Progenitor cell of endocrine pancreas (in vitro differentiated cells): ENCODE results near the gene TAF7L. TPM values are rescaled to one million over a fixed set of nuclear protein-coding genes. Genes with fewer than 3 reads are reported as not detected.

Experiments used
- DNase-seq: peaks from one replicate; pipeline ENCODE4 v3.0.0; 2021; ENCODE audit warnings: low spot score; ENCODE audit not compliant: unreplicated experiment
- H3K27ac Mint-ChIP-seq: 2 replicates; pipeline ENCODE4 v1.8.0; 2021; ENCODE audit warnings: mild to moderate bottlenecking, moderate library complexity, mixed read lengths
- H3K27me3 Mint-ChIP-seq: 2 replicates; pipeline ENCODE4 v1.8.0; 2021; ENCODE audit warnings: mixed read lengths
- H3K36me3 Mint-ChIP-seq: 2 replicates; pipeline ENCODE4 v1.8.0; 2022; ENCODE audit warnings: mixed read lengths; ENCODE audit not compliant: insufficient read depth
- H3K4me1 Mint-ChIP-seq: 2 replicates; pipeline ENCODE4 v1.8.0; 2021; ENCODE audit warnings: low read depth, mixed read lengths
- H3K4me3 Mint-ChIP-seq: 2 replicates; pipeline ENCODE4 v1.8.0; 2021; ENCODE audit warnings: low read depth, mild to moderate bottlenecking, moderate library complexity, mixed read lengths
- H3K9me3 Mint-ChIP-seq: 2 replicates; pipeline ENCODE4 v1.8.0; 2021; ENCODE audit warnings: low read depth, mixed read lengths
- CTCF ChIP-seq: fragments of 200-600 bp; sonication (generic); IDR thresholded peaks from one replicate; pipeline ENCODE4 v1.5.0; 2021; ENCODE audit warnings: antibody characterized with exemption, mild to moderate bottlenecking; ENCODE audit not compliant: unreplicated experiment
- total RNA-seq: library from RNA; stranded (reverse); gene quantifications from 2 replicates; pipeline ENCODE4 v1.2.1, GENCODE V29; 2021

TAF7L gene
- total RNA-seq, 1 donor from 2014 or later, result 0.26 TPM

GRCh38 chrX:101260435-101260834, 30.7 kb downstream of the TAF7L start:
- no peaks in the 10 kb centered on the region for H3K27me3 Mint-ChIP-seq
- DNase-seq, result no peak

GRCh38 chrX:101258259-101258581, 32.9 kb downstream of the TAF7L start:
- no peak overlapping the region for H3K4me3 Mint-ChIP-seq
- no peaks in the 10 kb centered on the region for H3K27me3 Mint-ChIP-seq
- DNase-seq, result no peak
- no peak overlapping the region for H3K27ac Mint-ChIP-seq
- no peak for TF ChIP-seq CTCF
- H3K36me3 Mint-ChIP-seq, result no peaks in the 10 kb centered on the region
- H3K9me3 Mint-ChIP-seq, result peaks cover 3% of the 10 kb centered on the region
- H3K4me1 Mint-ChIP-seq, result no peaks in the 10 kb centered on the region

More at GRCh38 chrX:101260435-101260834, 30.7 kb downstream of the TAF7L start:
- H3K4me1 Mint-ChIP-seq, result no peaks in the 10 kb centered on the region
- H3K36me3 Mint-ChIP-seq, result no peaks in the 10 kb centered on the region
- H3K27ac Mint-ChIP-seq, result no peak overlapping the region
- peaks cover 3% of the 10 kb centered on the region for H3K9me3 Mint-ChIP-seq
- TF ChIP-seq CTCF, result peak; percentile 35
- no peak overlapping the region for H3K4me3 Mint-ChIP-seq

- Mint-ChIP-seq H3K4me1 (no peaks in the 10 kb centered on the region), H3K27me3 (no peaks in the 10 kb centered on the region), H3K27ac (no peak overlapping the region), H3K36me3 (no peaks in the 10 kb centered on the region), H3K9me3 (peaks cover 6% of the 10 kb centered on the region), H3K4me3 (no peak overlapping the region)
- TF ChIP-seq CTCF, result no peak
- DNase-seq, result no peak
Observed at GRCh38 chrX:101257448-101258258, 33.5 kb downstream of the TAF7L start.

GRCh38 chrX:101252634-101253033, 38.5 kb downstream of the TAF7L start:
- DNase-seq, result no peak
- Mint-ChIP-seq H3K4me3 (no peak overlapping the region), H3K36me3 (no peaks in the 10 kb centered on the region), H3K9me3 (peaks cover 13% of the 10 kb centered on the region), H3K27ac (no peak overlapping the region), H3K4me1 (no peaks in the 10 kb centered on the region), H3K27me3 (no peaks in the 10 kb centered on the region)
- TF ChIP-seq CTCF, result no peak

GRCh38 chrX:101241531-101241930, 49.6 kb downstream of the TAF7L start:
- no peak for TF ChIP-seq CTCF
- Mint-ChIP-seq H3K36me3 (no peaks in the 10 kb centered on the region), H3K4me3 (no peak overlapping the region), H3K27ac (no peak overlapping the region), H3K4me1 (no peaks in the 10 kb centered on the region), H3K9me3 (peaks cover 8% of the 10 kb centered on the region), H3K27me3 (no peaks in the 10 kb centered on the region)
- no peak for DNase-seq
